ENCODE measurements around the gene ODF2. TPM values are rescaled to one million over a fixed set of nuclear protein-coding genes. Genes with fewer than 3 reads are reported as not detected.
A peak's percentile ranks its signal among the peaks of the same experiment; 100 is the strongest.

ODF2 gene
- total RNA-seq, 4 donors from 2014 or later: 13.2 to 62.3 (median 19.8) TPM

DNA sequence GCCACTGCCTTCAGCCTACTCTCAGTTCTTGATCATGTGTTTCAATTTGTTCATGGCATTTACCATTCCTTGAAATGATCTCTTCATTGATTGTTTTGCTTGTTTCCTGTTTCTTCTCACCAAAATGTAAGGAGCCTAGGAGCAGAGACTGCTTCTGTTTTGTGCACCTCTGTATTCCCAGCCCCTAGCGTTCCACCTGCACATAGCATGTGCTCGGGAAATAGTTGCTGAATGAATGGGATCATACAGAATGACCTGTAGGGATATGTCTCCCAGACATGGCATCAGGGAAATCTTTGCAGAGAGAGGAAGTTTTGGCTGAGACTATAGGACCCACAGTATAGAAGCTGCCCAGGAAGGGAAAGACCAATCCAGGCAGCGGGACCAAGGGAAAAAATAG, 41.3 kb upstream of the ODF2 start:
- peaks cover 83% of the 10 kb centered on the region for H3K27me3 ChIP-seq
- H3K9me3 ChIP-seq: no peaks in the 10 kb centered on the region
- no peak overlapping the region for H3K4me3 ChIP-seq
- no peak for TF ChIP-seq POLR2A (IDR thresholded peaks at IDR 0.05)
- TF ChIP-seq, protein P1, sequence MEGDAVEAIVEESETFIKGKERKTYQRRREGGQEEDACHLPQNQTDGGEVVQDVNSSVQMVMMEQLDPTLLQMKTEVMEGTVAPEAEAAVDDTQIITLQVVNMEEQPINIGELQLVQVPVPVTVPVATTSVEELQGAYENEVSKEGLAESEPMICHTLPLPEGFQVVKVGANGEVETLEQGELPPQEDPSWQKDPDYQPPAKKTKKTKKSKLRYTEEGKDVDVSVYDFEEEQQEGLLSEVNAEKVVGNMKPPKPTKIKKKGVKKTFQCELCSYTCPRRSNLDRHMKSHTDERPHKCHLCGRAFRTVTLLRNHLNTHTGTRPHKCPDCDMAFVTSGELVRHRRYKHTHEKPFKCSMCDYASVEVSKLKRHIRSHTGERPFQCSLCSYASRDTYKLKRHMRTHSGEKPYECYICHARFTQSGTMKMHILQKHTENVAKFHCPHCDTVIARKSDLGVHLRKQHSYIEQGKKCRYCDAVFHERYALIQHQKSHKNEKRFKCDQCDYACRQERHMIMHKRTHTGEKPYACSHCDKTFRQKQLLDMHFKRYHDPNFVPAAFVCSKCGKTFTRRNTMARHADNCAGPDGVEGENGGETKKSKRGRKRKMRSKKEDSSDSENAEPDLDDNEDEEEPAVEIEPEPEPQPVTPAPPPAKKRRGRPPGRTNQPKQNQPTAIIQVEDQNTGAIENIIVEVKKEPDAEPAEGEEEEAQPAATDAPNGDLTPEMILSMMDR (IDR thresholded peaks at IDR 0.05): peak in 1 of 5 experiments; percentile 18
- H3K27ac ChIP-seq: no peak overlapping the region
- 61 to 65% methylated on average over 3 of the region's 3 CpGs for WGBS, 2 donors (ENCODE audit: low coverage in 1 of 2)
- H3K36me3 ChIP-seq: no peaks in the 10 kb centered on the region
- peaks cover 6 to 7% (median 6%) of the 10 kb centered on the region in 4 donors for H3K4me1 ChIP-seq
- intact Hi-C loops (cut with DNase I; ENCODE audit: low total_unique reads) (no loop called here), in situ Hi-C loops (cut with MboI; ENCODE audit: low pct_ligation_motif_present in 1 of 4, low pct_unique_long_range_greater_than_20kb in 1 of 4, low sequenced_read_pairs in 3 of 4) (no loop called here)
- DNase-seq: no peak

DNA sequence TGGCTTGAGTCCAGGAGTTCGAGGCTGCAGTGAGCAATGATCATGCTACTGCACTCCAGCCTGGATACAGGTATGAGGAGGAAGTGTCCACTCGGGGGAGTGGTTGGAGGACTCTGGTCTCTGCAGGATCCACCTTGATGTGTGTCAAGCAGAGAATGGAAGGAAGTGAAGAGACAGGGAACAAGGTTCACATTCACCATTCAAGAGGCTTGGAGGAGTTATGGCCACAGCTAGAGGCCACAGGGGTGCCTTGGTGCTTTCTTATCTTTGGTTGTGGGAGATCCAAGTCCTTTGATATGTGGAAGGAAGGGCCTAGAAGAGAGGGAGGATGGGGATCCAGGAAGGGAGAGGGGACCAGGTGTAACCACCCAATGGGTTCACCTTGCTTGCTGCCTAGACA, 40.5 kb upstream of the ODF2 start:
- no peak for DNase-seq
- Histone ChIP-seq H3K36me3 (no peaks in the 10 kb centered on the region), H3K4me1 (peaks cover 8 to 15% (median 13%) of the 10 kb centered on the region in 4 donors), H3K27ac (no peak overlapping the region), H3K27me3 (peaks cover 89% of the 10 kb centered on the region), H3K9me3 (no peaks in the 10 kb centered on the region), H3K4me3 (no peak overlapping the region)
- TF ChIP-seq POLR2AphosphoS5 (IDR thresholded peaks at IDR 0.05) (no peak), POLR2A (IDR thresholded peaks at IDR 0.05) (no peak), EP300 (IDR thresholded peaks at IDR 0.05; ENCODE audit: low read depth) (no peak)
- TF ChIP-seq, protein P1 (IDR thresholded peaks at IDR 0.05): no peak
- in situ Hi-C loops (cut with MboI; ENCODE audit: low pct_ligation_motif_present in 1 of 4, low pct_unique_long_range_greater_than_20kb in 1 of 4, low sequenced_read_pairs in 3 of 4): no loop called here
- 56 to 69% methylated on average over 2 of the region's 2 CpGs for WGBS, 2 donors (ENCODE audit: low coverage in 1 of 2)
- intact Hi-C loops (cut with DNase I; ENCODE audit: low total_unique reads): no loop called here

DNA sequence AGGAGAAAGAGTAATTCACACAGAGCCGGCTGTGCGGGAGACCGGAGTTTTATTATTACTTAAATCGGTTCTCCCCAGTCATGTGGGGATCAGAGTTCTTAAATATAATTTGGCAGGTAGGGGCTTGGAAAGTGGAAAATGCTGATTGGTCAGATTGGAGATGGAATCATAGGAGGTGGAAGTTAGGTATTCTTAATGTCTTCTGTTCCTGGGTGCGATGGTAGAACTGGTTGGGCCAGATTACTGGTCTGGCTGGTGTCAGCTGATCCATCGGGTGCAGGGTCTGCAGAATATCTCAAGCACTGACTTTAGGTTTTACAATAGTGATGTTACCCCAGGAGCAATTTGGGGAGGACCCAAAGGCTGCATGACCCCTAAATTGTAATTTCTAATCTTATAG, 39.8 kb upstream of the ODF2 start:
- 38 to 62% methylated on average over 4 to 6 of the region's 6 CpGs for WGBS, 2 donors (ENCODE audit: low coverage in 1 of 2)
- Histone ChIP-seq H3K9me3 (no peaks in the 10 kb centered on the region), H3K4me3 (no peak overlapping the region), H3K36me3 (no peaks in the 10 kb centered on the region), H3K27me3 (peaks cover 87% of the 10 kb centered on the region), H3K27ac (no peak overlapping the region), H3K4me1 (peaks cover 8 to 20% (median 13%) of the 10 kb centered on the region in 4 donors)
- intact Hi-C loops (cut with DNase I; ENCODE audit: low total_unique reads) (no loop called here), in situ Hi-C loops (cut with MboI; ENCODE audit: low pct_ligation_motif_present in 1 of 4, low pct_unique_long_range_greater_than_20kb in 1 of 4, low sequenced_read_pairs in 3 of 4) (no loop called here)
- TF ChIP-seq, protein P1 (IDR thresholded peaks at IDR 0.05): no peak
- TF ChIP-seq POLR2AphosphoS5 (IDR thresholded peaks at IDR 0.05) (no peak), POLR2A (IDR thresholded peaks at IDR 0.05) (no peak)
- no peak for DNase-seq

DNA sequence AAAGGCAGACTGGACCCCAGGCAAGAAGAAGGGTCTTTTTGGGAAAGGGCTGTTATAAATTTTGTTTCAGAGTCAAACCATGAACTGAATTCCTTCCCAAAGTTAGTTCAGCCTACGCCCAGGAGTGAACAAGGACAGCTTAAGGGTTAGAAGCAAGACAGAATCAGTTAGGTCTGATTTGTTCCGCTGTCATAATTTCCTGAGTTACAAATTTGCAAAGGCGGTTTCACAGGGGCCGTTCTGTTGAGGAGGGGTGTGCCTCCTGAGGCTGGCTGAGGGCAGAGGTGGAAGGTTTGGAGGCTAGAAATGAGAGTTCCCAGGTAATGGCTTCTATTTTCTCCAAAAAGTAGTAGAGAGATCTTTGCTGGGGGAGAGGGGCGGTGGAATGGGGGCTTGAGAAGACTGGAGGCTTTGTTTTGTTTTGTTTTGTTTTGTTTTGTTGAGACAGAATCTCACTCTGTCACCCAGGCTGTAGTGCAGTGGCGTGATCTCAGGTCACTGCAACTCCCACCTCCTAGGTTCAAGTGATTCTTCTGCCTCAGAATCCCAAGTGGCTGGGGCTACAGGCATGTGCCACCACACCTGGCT, 39.3 kb upstream of the ODF2 start:
- H3K4me3 ChIP-seq: no peak overlapping the region
- peaks cover 93% of the 10 kb centered on the region for H3K27me3 ChIP-seq
- TF ChIP-seq, protein P1 (IDR thresholded peaks at IDR 0.05): no peak
- no peak for TF ChIP-seq POLR2AphosphoS5 (IDR thresholded peaks at IDR 0.05)
- WGBS, 2 donors (ENCODE audit: low coverage in 1 of 2): 30 to 60% methylated on average over 4 to 6 of the region's 6 CpGs
- no peak for DNase-seq
- H3K4me1 ChIP-seq: peaks cover 8 to 24% (median 15%) of the 10 kb centered on the region in 4 donors
- H3K36me3 ChIP-seq: no peaks in the 10 kb centered on the region
- H3K27ac ChIP-seq: no peak overlapping the region
- intact Hi-C loops (cut with DNase I; ENCODE audit: low total_unique reads) (no loop called here), in situ Hi-C loops (cut with MboI; ENCODE audit: low pct_ligation_motif_present in 1 of 4, low pct_unique_long_range_greater_than_20kb in 1 of 4, low sequenced_read_pairs in 3 of 4) (no loop called here)
- H3K9me3 ChIP-seq: no peaks in the 10 kb centered on the region
